LoVo (cell line): ENCODE results near the gene ATG10.

Source experiments
- DNase-seq: peaks from one replicate; pipeline ENCODE4 v3.0.0-alpha.2; 2016; ENCODE audit warnings: low spot score

The ATG10 gene

DNA sequence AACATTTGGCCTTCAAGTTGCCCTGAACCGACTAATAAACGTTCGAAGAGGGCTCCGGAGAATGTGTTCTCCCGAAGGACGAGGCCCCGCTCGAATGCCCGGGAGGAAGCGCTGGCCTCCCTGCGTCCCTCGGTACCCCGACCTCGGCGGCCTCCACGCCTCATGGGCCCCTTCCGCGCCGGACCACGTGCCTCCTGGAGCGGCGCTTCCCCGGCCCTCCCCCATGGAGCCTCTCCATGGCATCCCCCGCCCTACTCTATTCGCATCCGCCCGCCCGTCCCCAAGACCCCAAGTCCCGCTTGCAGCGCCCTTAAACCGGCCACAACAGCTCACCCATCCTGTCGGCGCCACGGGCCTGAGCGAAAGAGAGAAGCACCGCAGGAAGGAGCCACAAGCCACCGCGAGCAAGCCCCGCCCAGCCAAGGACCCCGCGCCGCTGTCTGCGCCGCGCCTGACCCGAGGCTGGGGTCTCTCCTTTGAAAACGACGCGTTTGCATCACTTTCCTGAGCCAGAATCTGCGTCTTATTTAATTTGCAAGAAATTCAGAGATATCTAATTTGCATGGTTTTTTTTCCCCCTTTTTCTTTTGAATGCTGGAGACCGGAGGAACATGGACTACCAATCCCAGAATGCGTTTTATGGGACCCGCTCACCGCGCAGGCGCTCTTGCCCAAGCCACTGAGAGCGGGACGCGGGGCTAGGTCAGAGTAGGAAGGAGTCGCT, 306.3 kb downstream of the ATG10 start, which contains the start of gene RPS23:
RPS23 (minus strand) TSS at position 368 of the 724 bp plus-strand sequence; CDS start at position 337, 31 bp downstream.
- peak; percentile 95 for DNase-seq

DNA sequence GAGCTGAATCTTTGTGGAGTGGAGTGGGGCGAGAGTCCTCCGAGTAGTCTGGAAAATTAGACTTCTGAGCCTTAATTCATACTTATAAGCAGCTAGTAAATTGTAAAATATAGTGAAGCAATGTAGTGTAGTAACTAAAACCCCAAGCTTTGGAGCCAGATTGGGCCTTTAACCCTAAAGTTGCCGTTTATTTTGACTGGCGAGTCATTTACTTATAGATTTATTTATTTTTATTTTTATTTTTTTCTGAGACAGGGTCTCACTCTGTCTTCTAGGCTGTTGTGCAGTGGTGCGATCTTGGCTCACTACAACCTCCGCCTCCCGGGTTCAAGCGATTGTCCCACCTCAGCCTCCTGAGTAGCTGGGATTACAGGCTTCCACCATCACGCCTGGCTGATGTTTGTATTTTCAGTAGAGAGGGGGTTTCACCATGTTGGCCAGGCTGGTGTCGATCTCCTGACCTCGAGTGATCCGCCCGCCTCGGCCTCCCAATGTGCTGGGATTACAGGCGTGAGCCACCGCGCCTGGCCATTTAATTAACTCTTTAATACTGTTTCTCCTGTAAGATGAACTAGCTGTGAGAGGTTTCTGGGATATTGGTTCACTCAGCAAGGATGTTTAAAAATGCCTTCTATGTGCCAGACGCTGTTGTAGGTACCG, 307.0 kb downstream of the ATG10 start:
- no peak for DNase-seq

- no peak for DNase-seq
Observed at GRCh38 chr5:82283893-82284292, 312.1 kb downstream of the ATG10 start.

- no peak for DNase-seq
Observed at GRCh38 chr5:82285206-82285605, 313.4 kb downstream of the ATG10 start.

DNA sequence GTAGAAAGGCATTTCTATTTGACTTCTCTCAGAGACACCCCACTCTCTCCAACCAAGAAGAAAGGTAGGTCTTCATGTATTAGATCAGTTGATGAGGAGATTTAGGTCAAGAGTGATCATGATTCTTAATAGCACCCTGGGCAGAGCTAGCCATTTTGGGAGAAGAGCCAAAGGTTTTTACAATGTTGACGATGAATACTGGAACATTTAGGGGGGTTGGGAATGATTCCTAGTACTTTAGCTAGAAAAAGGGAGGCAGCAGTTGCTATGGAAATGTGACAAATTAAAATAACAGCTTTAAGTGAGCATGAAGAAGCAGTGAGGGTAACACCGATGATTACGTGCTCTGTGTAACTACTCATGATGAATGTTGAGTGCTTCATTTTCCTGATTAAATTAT, 315.8 kb downstream of the ATG10 start:
- DNase-seq: no peak

- no peak for DNase-seq
Observed at GRCh38 chr5:82290005-82290404, 318.2 kb downstream of the ATG10 start.

DNA sequence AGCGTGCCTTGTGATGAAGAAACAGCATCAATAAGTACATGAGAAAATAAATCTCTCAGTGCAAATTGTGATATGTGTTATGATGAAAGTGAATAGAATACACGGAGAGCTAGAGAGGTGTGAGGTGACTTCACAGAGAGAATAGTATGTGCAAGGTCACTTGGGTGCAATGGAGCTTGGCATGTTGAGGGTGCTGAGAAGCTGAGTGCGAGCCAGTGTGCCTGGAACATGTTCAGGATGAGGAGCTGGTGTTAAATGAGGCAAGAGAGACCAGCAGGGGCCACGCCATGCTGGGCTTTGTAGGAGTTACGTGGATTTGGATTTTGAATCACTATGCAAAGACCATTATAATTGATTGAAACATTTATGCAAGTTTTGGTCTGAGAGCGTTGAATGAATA, 319.1 kb downstream of the ATG10 start:
- DNase-seq: no peak

- DNase-seq: no peak
Observed at GRCh38 chr5:82291420-82291819, 319.6 kb downstream of the ATG10 start.

DNA sequence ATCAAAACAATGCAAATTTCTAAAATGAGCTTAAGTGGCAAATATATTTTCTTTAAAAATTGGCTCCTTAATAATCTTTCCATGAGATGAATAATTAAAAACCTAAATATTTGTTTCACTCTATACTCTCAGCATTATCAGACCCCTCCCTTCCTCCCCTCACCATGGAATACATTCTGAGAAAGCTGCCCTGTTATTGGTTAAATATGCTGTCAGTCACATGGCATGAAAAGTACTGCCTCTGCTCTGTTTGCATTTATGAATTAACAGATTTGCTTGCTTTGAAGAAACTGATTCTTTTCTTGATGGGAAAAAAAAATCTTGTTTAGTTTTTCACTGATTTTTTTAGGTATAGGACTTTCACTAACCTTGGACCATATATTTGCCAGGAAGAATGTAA, 323.3 kb downstream of the ATG10 start:
- no peak for DNase-seq

- DNase-seq: no peak
Observed at GRCh38 chr5:82295959-82296531, 324.2 kb downstream of the ATG10 start.

GRCh38 chr5:82296929-82297328, 325.1 kb downstream of the ATG10 start:
- no peak for DNase-seq

DNA sequence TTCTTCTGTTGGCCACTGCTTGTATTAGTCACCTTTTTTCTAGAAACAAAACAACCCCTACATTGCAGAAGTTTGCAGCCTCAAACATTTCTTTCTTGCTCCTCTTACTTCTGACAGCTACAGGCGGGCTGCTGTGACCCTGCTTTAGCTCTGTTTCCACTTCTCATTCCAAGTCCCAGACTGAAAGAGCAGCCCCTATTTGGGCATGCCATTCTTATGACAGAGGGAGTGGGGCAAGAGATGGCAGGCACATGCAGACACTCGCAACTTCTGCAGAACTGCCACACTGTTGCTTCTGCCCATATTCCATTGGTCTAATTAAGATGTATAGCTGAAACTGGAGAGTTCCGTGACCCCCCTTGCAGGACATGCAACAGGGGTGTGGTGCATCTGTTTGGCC, 325.9 kb downstream of the ATG10 start:
- DNase-seq: no peak

GRCh38 chr5:82298668-82299067, 326.8 kb downstream of the ATG10 start:
- DNase-seq: no peak

- no peak for DNase-seq
Observed at GRCh38 chr5:82301190-82301589, 329.4 kb downstream of the ATG10 start.
